HL-60 (cell line): ENCODE measurements around the gene ANKRD17.

Source experiments
- DNase-seq, 2 experiments: peaks; one replicate each; pipeline ENCODE4 v3.0.0-alpha.2; 2010 to 2020; ENCODE audit warnings: low read depth in 1 of 2, low spot score in 1 of 2
- H3K27ac ChIP-seq: fragments of 250-450 bp; sonication (Bioruptor Pico); replicated peaks from 2 replicates; pipeline ENCODE4 v1.5.1; 2020; ENCODE audit warnings: mild to moderate bottlenecking, moderate library complexity
- H3K27me3 ChIP-seq: fragments of 250-450 bp; sonication (Bioruptor Pico); 2 replicates; pipeline ENCODE4 v1.5.1; 2021; ENCODE audit warnings: mild to moderate bottlenecking, moderate library complexity; ENCODE audit not compliant: insufficient read depth, poor library complexity, severe bottlenecking
- H3K4me3 ChIP-seq: replicated peaks from 2 replicates; pipeline ENCODE4 v1.5.1; 2011; ENCODE audit warnings: mild to moderate bottlenecking, control low read depth, low read length; ENCODE audit not compliant: insufficient read depth
- CTCF ChIP-seq: IDR thresholded peaks from one replicate; pipeline ENCODE4 v1.5.1; 2011; ENCODE audit warnings: low read length, control low read depth, inconsistent platforms; ENCODE audit not compliant: insufficient read depth
- GABPA ChIP-seq: IDR thresholded peaks from 2 replicates; pipeline ENCODE4 v1.6.1; 2012; ENCODE audit warnings: low read depth
- POLR2AphosphoS5 ChIP-seq: IDR thresholded peaks from 2 replicates; pipeline ENCODE4 v1.6.1; 2012; ENCODE audit warnings: low read depth
- SPI1 ChIP-seq: IDR thresholded peaks from 2 replicates; pipeline ENCODE4 v1.6.1; 2012; ENCODE audit warnings: low read depth, mild to moderate bottlenecking, borderline replicate concordance
- TF ChIP-seq, protein P1 (sequence below): IDR thresholded peaks from 2 replicates; pipeline ENCODE4 v1.6.1; 2012; ENCODE audit warnings: low read depth; ENCODE audit not compliant: insufficient replicate concordance

The ANKRD17 gene

DNA sequence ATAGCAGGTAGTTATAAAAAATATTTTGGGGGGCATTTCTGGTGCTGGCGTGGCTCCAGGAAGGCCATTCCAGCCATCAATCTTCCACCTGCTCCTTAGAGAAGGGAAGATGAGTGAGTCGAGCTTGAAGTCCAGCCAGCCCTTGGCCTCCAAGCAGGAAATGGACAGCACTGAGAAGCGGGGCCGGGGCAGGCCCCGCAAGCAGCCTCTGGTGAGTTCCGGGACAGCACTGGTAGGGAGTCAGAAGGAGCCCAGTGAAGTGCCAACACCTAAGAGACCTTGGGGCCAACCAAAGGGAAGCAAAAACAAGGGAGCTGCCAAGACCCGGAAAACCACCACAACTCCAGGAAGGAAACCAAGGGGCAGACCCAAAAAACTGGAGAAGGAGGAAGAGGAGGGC, 159.9 kb downstream of the ANKRD17 start:
- TF ChIP-seq POLR2AphosphoS5: no peak
- TF ChIP-seq, protein P1, sequence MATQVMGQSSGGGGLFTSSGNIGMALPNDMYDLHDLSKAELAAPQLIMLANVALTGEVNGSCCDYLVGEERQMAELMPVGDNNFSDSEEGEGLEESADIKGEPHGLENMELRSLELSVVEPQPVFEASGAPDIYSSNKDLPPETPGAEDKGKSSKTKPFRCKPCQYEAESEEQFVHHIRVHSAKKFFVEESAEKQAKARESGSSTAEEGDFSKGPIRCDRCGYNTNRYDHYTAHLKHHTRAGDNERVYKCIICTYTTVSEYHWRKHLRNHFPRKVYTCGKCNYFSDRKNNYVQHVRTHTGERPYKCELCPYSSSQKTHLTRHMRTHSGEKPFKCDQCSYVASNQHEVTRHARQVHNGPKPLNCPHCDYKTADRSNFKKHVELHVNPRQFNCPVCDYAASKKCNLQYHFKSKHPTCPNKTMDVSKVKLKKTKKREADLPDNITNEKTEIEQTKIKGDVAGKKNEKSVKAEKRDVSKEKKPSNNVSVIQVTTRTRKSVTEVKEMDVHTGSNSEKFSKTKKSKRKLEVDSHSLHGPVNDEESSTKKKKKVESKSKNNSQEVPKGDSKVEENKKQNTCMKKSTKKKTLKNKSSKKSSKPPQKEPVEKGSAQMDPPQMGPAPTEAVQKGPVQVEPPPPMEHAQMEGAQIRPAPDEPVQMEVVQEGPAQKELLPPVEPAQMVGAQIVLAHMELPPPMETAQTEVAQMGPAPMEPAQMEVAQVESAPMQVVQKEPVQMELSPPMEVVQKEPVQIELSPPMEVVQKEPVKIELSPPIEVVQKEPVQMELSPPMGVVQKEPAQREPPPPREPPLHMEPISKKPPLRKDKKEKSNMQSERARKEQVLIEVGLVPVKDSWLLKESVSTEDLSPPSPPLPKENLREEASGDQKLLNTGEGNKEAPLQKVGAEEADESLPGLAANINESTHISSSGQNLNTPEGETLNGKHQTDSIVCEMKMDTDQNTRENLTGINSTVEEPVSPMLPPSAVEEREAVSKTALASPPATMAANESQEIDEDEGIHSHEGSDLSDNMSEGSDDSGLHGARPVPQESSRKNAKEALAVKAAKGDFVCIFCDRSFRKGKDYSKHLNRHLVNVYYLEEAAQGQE: no peak
- no peak for TF ChIP-seq CTCF
- TF ChIP-seq SPI1: no peak
- no peak for TF ChIP-seq GABPA
- Histone ChIP-seq H3K4me3 (no peak overlapping the region), H3K27ac (no peak overlapping the region), H3K27me3 (no peaks in the 10 kb centered on the region)
- no peak for DNase-seq

DNA sequence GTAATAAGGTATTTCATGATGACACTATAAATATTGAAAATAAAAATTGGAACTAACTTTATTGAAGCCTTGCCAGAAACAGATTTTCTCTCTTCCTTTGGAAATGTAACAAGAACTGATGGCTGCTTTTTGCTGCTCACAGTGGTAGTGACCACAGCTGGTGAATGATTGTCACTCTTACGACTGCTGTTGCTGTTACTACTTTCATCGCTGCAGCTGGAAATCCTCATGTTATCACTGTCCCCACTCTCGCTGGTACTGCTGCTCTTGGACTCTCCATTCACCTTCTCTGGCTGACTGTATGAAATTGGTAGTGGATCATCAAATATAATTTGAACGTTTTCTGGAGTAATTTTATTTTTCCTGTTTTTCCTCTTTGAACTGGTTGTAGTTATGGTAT, 160.6 kb downstream of the ANKRD17 start:
- TF ChIP-seq, protein P1: no peak
- no peak for TF ChIP-seq CTCF
- no peak for TF ChIP-seq SPI1
- TF ChIP-seq GABPA: no peak
- no peak for TF ChIP-seq POLR2AphosphoS5
- no peak for DNase-seq
- Histone ChIP-seq H3K27ac (no peak overlapping the region), H3K4me3 (no peak overlapping the region), H3K27me3 (no peaks in the 10 kb centered on the region)

- Histone ChIP-seq H3K4me3 (no peak overlapping the region), H3K27me3 (no peaks in the 10 kb centered on the region), H3K27ac (no peak overlapping the region)
- TF ChIP-seq, protein P1: no peak
- TF ChIP-seq GABPA (no peak), SPI1 (no peak), POLR2AphosphoS5 (no peak), CTCF (no peak)
- no peak for DNase-seq
Observed at GRCh38 chr4:73092868-73093267, 165.7 kb downstream of the ANKRD17 start.
